HG02840 (cell line): ENCODE measurements around the gene TRIM7.

Experiments
- ATAC-seq: cut with Tn5 transposase; IDR thresholded peaks from one replicate; pipeline ENCODE4 v1.9.1; 2021; ENCODE audit warnings: mild to moderate bottlenecking, moderate library complexity, moderate number of reproducible peaks; ENCODE audit not compliant: unreplicated experiment, low FRiP score

The TRIM7 gene

GRCh38 chr5:181197326-181197951 lies 7.6 kb downstream of the TRIM7 start:
- ATAC-seq: no peak

GRCh38 chr5:181195249-181195761 lies 9.7 kb downstream of the TRIM7 start:
- no peak for ATAC-seq

GRCh38 chr5:181194489-181195248 lies 10.3 kb downstream of the TRIM7 start:
- ATAC-seq: no peak

GRCh38 chr5:181193656-181194055 lies 11.3 kb downstream of the TRIM7 start:
- no peak for ATAC-seq

- ATAC-seq: no peak
These were observed 12.5 kb downstream of the TRIM7 start for GRCh38 chr5:181192337-181193046.

GRCh38 chr5:181191526-181192336 lies 13.3 kb downstream of the TRIM7 start:
- ATAC-seq: peak; percentile 58

GRCh38 chr5:181190711-181191525 lies 14.1 kb downstream of the TRIM7 start:
- peak; percentile 9 for ATAC-seq

- ATAC-seq: no peak
These were observed 14.9 kb downstream of the TRIM7 start for GRCh38 chr5:181189962-181190710.

- no peak for ATAC-seq
These were observed 15.5 kb downstream of the TRIM7 start for GRCh38 chr5:181189363-181189961.

- no peak for ATAC-seq
These were observed 16.2 kb downstream of the TRIM7 start for GRCh38 chr5:181188700-181189362.

GRCh38 chr5:181187500-181188213 lies 17.3 kb downstream of the TRIM7 start:
- no peak for ATAC-seq

GRCh38 chr5:181186986-181187499 lies 18.0 kb downstream of the TRIM7 start:
- ATAC-seq: no peak

- no peak for ATAC-seq
These were observed 19.0 kb downstream of the TRIM7 start for GRCh38 chr5:181186022-181186421.

GRCh38 chr5:181185560-181185959 lies 19.4 kb downstream of the TRIM7 start:
- no peak for ATAC-seq

GRCh38 chr5:181184845-181185216 lies 20.2 kb downstream of the TRIM7 start:
- ATAC-seq: no peak

GRCh38 chr5:181182651-181183050 lies 22.3 kb downstream of the TRIM7 start:
- no peak for ATAC-seq
